Right cardiac atrium (tissue), 5 donors: ENCODE results near the gene GNAI3. TPM values are rescaled to one million over a fixed set of nuclear protein-coding genes. Genes with fewer than 3 reads are reported as not detected.

Experiments
- ATAC-seq, 2 donors: fragments of 200-7000 bp; cut with Tn5 transposase; one replicate each; pipeline versions ENCODE4 v1.8.0 to v1.9.1; 2020; ENCODE audit warnings: moderate library complexity in 2 of 2, mild to moderate bottlenecking in 1 of 2
- DNase-seq, 3 donors: peaks; one replicate each; pipeline ENCODE4 v3.0.0-alpha.2; 2020
- H3K27ac ChIP-seq: one replicate; pipeline ENCODE4 v1.5.1; 2013; ENCODE audit warnings: mild to moderate bottlenecking, low read length, control low read depth, moderate library complexity
- H3K27me3 ChIP-seq: one replicate; pipeline ENCODE4 v1.6.1; 2013; ENCODE audit not compliant: control insufficient read depth, insufficient read depth
- H3K4me1 ChIP-seq: one replicate; pipeline ENCODE4 v1.6.1; 2013; ENCODE audit warnings: low read length; ENCODE audit not compliant: control insufficient read depth, insufficient read depth
- H3K4me3 ChIP-seq: one replicate; pipeline ENCODE4 v1.5.1; 2013; ENCODE audit warnings: low read length, control low read depth
- H3K9me3 ChIP-seq: one replicate; pipeline ENCODE4 v1.6.1; 2013; ENCODE audit warnings: low read length; ENCODE audit not compliant: control insufficient read depth
- WGBS: extraction: QIAGEN DNeasy Blood & Tissue Kit; methylation state at CpG from one replicate; pipeline ENCODE4 v1.1.7; 2013; 5-methylcytosine and 5-hydroxymethylcytosine counted together
- intact Hi-C, 4 donors: fragments of 100-400 bp; cut with DNase I; formaldehyde crosslinking; loops; one replicate each; pipeline versions ENCODE4 v1.11.0 to v1.14.0; 2022 to 2023
- polyA plus RNA-seq: library from polyadenylated mRNA; stranded (reverse); fragments of 200-250 nt; gene quantifications from one replicate; pipeline ENCODE4 v1.2.3, GENCODE V29; 2013
- total RNA-seq, 4 donors: library from RNA; stranded (reverse); fragmentation: NEBNext Ultra II Directional; extraction: Animal tissue kit (Norgen Biotek cat#: 25700); gene quantifications; one replicate each; pipeline ENCODE4 v1.2.1, GENCODE V29; 2021
- donor health status: healthy with polysubstance abuse.
- donor health status: DM: no; HTN: yes; CAD: no.
- donor health status: DM: no; HTN: no; CAD: no.
- donor health status: DM: no; HTN: yes; CAD: no; lungs with severe emphysema.
- donor health status: DM: yes; HTN: yes; CAD: no.

GNAI3 gene
- total and polyA plus RNA-seq, 5 donors: 1.6 to 4.7 (median 2.7) TPM

GRCh38 chr1:109620401-109620791 is 72.0 kb downstream of the GNAI3 start:
- H3K27ac ChIP-seq: peak overlapping the region; percentile 71
- DNase-seq (peak; percentile 60 to 76 (median 69)), ATAC-seq (peak; percentile 34 to 50)
- WGBS: 0% methylated on average over 9 of the region's 9 CpGs
- no peaks in the 10 kb centered on the region for H3K9me3 ChIP-seq
- H3K4me1 ChIP-seq: peaks cover 9% of the 10 kb centered on the region
- peak overlapping the region; percentile 76 for H3K4me3 ChIP-seq
- no peaks in the 10 kb centered on the region for H3K27me3 ChIP-seq
- intact Hi-C loops: no loop called here

GRCh38 chr1:109620841-109621286 is 72.4 kb downstream of the GNAI3 start:
- WGBS: under 1% methylated on average over 18 of the region's 18 CpGs
- peak; percentile 84 to 86 for ATAC-seq

GRCh38 chr1:109621379-109622136 is 73.1 kb downstream of the GNAI3 start:
- DNase-seq (peak in 1 of 3 donors; percentile 57), ATAC-seq (no peak)
- Histone ChIP-seq H3K4me1 (peaks cover 9% of the 10 kb centered on the region), H3K9me3 (no peaks in the 10 kb centered on the region), H3K4me3 (peak overlapping the region; percentile 76), H3K27ac (no peak overlapping the region), H3K27me3 (no peaks in the 10 kb centered on the region)
- 42% methylated on average over 13 of the region's 13 CpGs for WGBS
- intact Hi-C loops: no loop called here

More at GRCh38 chr1:109620841-109621286, 72.4 kb downstream of the GNAI3 start:
- intact Hi-C loops: no loop called here
- Histone ChIP-seq H3K4me1 (peaks cover 9% of the 10 kb centered on the region), H3K27ac (peak overlapping the region; percentile 71), H3K27me3 (no peaks in the 10 kb centered on the region), H3K9me3 (no peaks in the 10 kb centered on the region), H3K4me3 (peak overlapping the region; percentile 76)
- peak; percentile 98 to 99 (median 98) for DNase-seq

- H3K4me3 ChIP-seq: no peak overlapping the region
- H3K4me1 ChIP-seq: peaks cover 9% of the 10 kb centered on the region
- 83% methylated on average over 11 of the region's 11 CpGs for WGBS
- intact Hi-C loops: no loop called here
- no peaks in the 10 kb centered on the region for H3K9me3 ChIP-seq
- DNase-seq: peak in 1 of 3 donors; percentile 23
- no peak for ATAC-seq
- H3K27me3 ChIP-seq: no peaks in the 10 kb centered on the region
- H3K27ac ChIP-seq: no peak overlapping the region
These were observed 73.9 kb downstream of the GNAI3 start for GRCh38 chr1:109622137-109622892.

- WGBS: 92% methylated on average over 3 of the region's 3 CpGs
- Histone ChIP-seq H3K4me3 (no peak overlapping the region), H3K4me1 (peaks cover 9% of the 10 kb centered on the region), H3K27me3 (no peaks in the 10 kb centered on the region), H3K9me3 (no peaks in the 10 kb centered on the region), H3K27ac (no peak overlapping the region)
- intact Hi-C loops: no loop called here
- ATAC-seq (no peak), DNase-seq (peak in 1 of 3 donors; percentile 43)
These were observed 74.5 kb downstream of the GNAI3 start for GRCh38 chr1:109622895-109623294.

GRCh38 chr1:109623601-109624161 is 75.3 kb downstream of the GNAI3 start:
- no peak for ATAC-seq
- intact Hi-C loops: no loop called here
- Histone ChIP-seq H3K27me3 (no peaks in the 10 kb centered on the region), H3K9me3 (no peaks in the 10 kb centered on the region), H3K4me1 (peaks cover 9% of the 10 kb centered on the region), H3K27ac (no peak overlapping the region), H3K4me3 (no peak overlapping the region)
- 63% methylated on average over 11 of the region's 11 CpGs for WGBS
- peak in 2 of 3 donors; percentile 55 to 67 for DNase-seq

GRCh38 chr1:109624201-109625010 is 76.0 kb downstream of the GNAI3 start:
- Histone ChIP-seq H3K9me3 (no peaks in the 10 kb centered on the region), H3K27ac (no peak overlapping the region), H3K4me3 (no peak overlapping the region), H3K4me1 (peaks cover 6% of the 10 kb centered on the region), H3K27me3 (no peaks in the 10 kb centered on the region)
- ATAC-seq (no peak), DNase-seq (peak in 2 of 3 donors; percentile 56 to 69)
- intact Hi-C loops: no loop called here
- WGBS: 72% methylated on average over 17 of the region's 17 CpGs

GRCh38 chr1:109625176-109625575 is 76.8 kb downstream of the GNAI3 start:
- DNase-seq: no peak
- no peak overlapping the region for H3K27ac ChIP-seq
- no peak for ATAC-seq
- intact Hi-C loops: no loop called here
- no peak overlapping the region for H3K4me3 ChIP-seq
- no peaks in the 10 kb centered on the region for H3K9me3 ChIP-seq
- H3K4me1 ChIP-seq: peaks cover 6% of the 10 kb centered on the region
- H3K27me3 ChIP-seq: no peaks in the 10 kb centered on the region
- 83% methylated on average over 16 of the region's 16 CpGs for WGBS

GRCh38 chr1:109625601-109626560 is 77.5 kb downstream of the GNAI3 start:
- H3K4me1 ChIP-seq: peaks cover 6% of the 10 kb centered on the region
- no peaks in the 10 kb centered on the region for H3K27me3 ChIP-seq
- H3K27ac ChIP-seq: no peak overlapping the region
- no peak for ATAC-seq
- peak in 2 of 3 donors; percentile 64 to 67 for DNase-seq
- intact Hi-C loops: no loop called here
- H3K9me3 ChIP-seq: no peaks in the 10 kb centered on the region
- WGBS: 72% methylated on average over 32 of the region's 32 CpGs
- H3K4me3 ChIP-seq: no peak overlapping the region
